HG03196 (cell line): ENCODE measurements around the gene BEX3.
"Not testable (repeated sequence)": the region's sequence is repeated elsewhere in the genome, so short reads cannot be mapped to it uniquely, and the experiment has no call there.

Experiments
- ATAC-seq: cut with Tn5 transposase; IDR thresholded peaks from one replicate; pipeline ENCODE4 v1.9.1; 2021; ENCODE audit not compliant: unreplicated experiment

BEX3 gene

DNA sequence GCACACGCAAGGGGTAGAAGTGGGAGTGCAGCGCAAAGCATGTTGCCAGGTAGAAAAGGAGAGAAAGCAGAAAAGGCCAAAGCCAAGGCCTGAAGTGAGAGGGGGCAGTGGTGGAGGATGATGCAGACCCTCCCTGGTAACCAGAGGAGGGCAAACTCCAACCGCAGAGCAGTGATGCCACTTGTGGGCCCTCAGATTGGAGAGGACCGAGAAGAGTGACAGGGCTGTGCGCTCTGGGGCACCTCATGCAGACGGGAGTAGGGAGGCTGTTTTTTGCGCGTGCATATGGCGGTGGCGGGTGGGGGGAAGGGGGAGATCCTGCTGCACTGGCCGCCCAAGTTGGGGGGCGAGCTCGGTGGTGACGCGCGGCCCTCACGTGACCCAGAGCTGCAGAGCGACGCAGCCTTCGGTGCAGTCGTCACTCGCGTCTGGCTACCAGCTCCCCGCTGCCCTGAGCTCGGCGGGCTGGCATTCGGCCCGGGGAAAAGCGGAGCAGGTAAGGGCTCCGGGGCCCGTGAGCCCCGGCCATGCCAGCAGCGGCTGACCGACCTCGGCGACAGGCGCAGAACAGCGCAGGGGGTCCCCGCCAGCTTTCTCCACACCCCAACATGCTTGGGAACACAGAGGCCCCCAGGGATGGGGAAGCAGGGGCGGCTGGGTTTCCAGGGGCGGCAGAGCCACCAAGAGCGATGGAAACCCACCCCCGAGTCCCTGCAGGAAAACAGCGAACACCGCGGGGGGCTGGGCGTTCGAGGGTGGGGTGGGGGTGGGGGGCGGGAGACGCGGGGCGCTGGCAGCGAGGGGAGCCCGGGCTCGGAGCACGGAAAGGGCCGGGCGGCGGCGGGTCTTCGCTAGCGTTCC, at the start of gene BEX3:
TSS of gene BEX3 (plus strand) at position 421 of the 861 bp plus-strand sequence. CDS start 984 bp downstream, outside the sequence.
- ATAC-seq, result no peak

DNA sequence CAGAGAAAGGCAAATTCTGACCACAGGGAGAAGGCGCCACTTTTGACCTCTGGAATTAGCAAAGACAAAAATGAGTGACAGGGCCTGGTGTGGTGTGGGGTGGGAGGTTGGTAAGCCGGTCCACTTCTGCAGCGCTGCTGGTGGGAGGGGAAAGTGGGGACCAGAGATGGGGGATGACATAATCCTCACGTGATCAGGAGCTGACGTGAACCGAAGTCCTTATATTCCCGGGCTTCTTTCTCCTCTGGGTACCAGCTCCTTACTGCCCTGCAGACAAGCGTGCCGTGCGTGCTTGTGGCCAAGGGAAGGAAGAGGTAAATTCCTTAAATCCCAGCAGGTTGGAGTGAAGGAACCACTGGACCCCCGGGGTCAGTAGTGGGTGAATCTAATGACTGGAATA, 46.3 kb upstream of the BEX3 start, which contains the start of gene TCEAL7:
TSS of gene TCEAL7 (plus strand) at position 249 of the 400 bp plus-strand sequence. CDS start 1,165 bp downstream, outside the sequence.
- ATAC-seq, result no peak

DNA sequence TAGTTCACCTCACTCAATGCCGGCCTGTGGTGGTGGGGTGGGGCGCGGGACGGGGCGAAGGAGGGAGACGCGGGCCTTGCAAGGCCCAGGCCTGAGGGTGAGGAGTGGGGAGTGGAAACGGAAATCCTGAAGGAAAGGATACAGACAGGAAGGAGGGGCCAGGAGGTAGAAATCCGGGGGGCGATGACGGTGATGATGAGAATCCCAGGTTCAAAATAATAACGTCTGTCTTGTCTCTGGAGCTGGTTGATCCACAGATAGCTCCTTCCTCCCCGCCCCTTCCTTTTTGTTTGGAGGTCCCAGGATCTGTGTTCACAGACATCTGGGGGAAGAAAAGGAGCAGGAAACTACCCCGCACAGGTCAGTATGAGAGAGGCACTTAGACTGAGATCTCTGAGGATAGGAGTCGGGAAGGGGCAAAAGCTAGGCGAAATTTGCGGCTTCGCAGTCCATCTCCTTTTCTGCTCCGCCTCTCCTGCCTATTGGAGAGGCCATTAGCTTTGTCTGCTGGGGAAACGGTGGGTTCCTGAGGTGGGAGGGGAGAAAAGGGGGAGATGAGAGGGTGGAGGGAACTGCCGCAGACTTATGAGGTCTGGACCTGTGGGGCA, 45.6 kb upstream of the BEX3 start:
- no peak for ATAC-seq

DNA sequence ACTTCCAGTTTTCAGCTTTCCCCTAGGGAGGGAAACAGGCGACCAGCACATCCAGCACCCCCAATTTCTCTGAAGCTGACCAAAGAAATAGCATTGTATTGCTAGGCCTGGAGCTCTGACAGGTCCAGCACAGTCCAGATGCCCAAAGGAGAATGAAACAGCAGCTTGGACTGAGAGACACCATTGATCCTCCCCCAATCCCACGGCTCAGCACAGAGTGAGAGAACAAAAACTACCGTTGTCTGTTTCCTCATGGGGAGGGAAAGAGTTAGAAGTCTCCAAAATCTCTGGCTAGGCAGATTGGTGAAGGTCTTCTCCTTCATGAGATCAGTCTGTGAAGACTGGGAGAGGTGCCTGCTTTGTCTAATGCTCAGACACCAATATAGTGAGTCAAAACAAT, 37.7 kb upstream of the BEX3 start:
- no peak for ATAC-seq

DNA sequence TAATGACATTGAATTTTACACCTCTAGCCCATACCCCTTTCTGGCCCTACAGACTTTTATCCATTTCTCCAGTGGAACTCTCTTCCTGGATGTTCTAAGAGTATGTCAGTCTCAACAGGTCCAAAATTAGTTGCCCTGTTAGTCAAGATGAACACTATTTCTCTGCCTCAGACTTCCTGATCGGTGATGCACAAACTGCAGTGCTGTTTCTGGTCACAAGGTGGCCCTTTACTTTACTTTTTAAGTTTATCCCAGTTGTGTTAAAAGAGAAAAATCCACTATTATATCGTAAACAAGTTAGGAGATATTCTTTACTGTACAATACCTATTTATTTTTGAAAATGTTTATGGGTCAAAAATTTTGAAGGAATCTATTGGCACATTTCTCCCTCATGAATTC, 33.2 kb upstream of the BEX3 start:
- no peak for ATAC-seq

DNA sequence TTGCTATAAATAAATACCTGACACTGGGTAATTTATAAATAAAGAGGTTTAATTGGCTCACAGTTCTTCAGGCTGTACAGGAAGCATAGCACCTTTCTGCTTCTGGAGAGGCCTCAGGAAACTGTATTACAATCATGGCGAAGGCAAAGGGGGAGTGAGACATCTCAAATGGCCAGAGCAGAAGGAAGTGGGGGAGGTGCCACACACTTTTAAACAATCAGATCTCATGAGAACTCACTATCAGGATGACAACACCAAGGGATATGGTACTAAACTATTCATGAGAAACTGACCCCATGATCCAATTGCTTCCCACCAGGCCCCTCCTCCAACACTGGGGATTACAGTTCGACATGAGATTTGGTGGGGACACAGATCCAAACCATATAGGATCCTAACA, 31.7 kb upstream of the BEX3 start:
- ATAC-seq, result no peak

DNA sequence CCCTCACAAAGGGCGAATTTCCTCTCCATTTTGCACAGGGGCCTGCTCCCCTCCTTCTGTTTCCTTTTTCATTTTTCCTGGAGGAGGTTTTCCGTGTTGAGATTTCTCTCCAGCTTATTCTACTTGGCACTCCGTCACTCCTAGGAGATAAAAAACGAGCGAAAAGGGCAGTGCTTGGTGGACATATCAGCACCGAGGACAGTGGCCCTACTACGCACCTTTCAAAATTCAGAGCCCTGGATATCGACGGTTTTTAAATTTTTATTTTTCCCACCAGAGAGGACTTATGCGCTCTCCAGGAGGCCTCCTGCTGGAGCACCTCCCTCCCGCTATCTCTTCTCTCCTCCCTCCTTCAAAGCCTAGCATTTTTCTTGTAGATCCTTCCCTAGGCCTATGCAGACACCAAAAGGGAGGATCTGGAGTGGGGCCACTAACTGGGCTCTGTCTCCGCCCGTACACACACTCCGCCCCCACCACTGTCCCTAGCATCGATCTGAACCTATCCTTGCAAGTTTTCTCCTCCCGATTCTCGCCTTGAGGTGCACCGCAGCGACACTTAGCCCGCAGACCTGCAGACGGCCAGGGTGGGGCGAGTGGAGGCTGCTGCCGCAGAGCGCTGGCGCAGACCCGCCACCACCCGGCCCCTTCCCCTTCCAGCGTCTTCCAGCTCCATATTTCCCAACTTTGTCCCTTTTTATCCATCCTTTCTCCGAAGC, 28.5 kb upstream of the BEX3 start:
- no peak for ATAC-seq

DNA sequence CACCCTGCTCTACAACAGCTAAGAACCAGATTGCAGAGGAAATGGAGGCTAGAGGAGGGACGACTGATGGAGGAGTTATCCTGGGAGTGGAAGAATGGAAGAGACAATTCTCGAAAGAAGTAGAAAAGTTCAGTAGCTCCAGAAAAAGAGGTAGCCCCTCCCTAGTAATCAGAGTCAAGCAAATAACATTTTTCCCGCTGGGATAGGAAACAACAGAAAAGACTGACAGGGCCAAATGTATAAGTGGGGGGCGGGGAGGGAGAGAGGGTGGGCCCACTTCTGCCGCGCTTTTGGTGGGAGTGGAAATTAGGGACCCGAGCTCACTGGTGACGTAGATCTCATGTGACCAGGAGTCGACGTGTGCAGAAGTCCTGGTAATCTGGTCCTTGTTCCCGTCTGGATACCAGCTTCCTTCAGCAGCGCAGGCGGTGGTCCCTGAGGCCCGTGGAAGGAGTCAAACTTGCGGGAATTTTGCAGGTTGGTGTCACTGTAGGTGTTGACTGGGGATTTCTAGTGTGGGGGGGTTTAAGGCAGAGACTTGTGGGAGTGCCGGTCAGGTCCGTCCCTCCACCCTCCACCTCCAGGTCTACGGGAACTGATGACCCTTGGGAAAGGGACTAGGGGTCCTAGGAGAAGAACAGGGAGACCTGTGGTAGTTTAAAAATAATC, 20.1 kb upstream of the BEX3 start, which contains the start of gene TCEAL9:
TSS of gene TCEAL9 (plus strand) at position 377 of the 669 bp plus-strand sequence. CDS start 1,179 bp downstream, outside the sequence.
- no peak for ATAC-seq

DNA sequence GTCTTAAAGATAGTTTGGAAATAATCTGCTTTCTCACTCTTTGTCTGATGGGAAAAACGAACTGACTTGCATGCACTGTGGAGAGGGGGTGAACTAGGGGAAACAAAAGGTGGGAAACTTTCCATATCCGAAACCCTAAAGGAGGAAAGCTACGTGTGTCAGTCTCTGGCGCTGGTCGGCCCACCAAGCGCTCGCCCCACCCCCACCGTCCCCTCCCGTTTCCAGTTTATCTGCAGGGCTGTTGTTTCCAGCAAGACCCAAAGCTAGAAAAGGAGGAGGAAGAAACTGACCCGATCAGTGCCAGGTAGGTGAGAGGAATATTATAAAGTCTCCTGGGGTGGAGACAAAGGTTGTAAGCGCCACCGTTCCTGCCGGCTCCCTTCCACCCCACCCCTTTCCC, 19.5 kb upstream of the BEX3 start:
- no peak for ATAC-seq

DNA sequence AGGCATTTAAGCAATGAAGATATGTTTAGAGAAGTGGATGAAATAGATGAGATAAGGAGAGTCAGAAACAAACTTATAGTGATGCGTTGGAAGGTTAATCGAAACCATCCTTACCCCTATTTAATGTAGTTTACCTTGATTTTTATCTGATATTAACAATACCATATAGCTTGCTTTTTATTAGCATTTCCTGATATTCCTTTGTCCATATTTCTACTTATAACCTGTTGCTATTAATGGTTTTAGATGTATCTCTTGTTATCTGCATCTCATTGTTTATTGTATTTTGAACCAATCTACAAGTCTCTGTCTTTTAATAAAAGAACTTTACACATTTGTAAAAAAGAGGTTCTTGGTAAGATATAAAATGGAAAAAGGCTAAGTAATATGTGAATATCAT, 18.5 kb upstream of the BEX3 start:
- no peak for ATAC-seq

DNA sequence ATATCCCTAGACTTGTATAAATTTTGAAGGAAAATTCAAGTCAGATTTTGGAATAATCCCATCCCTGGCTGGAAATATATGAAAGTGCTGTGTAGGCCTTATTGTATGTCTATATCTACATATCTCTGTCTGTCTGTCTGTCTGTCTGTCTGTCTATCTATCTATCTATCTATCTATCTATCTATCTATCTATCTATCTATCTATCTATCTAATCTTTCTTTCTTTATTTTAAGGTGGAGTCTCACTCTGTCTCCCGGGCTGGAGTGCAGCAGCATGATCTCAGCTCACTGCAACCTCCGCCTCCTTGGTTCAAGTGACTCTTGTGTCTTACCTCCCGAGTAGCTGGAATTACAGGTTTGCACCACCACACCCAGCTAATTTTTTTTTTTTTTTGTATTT, 16.7 kb upstream of the BEX3 start:
- not testable (repeated sequence) for ATAC-seq

DNA sequence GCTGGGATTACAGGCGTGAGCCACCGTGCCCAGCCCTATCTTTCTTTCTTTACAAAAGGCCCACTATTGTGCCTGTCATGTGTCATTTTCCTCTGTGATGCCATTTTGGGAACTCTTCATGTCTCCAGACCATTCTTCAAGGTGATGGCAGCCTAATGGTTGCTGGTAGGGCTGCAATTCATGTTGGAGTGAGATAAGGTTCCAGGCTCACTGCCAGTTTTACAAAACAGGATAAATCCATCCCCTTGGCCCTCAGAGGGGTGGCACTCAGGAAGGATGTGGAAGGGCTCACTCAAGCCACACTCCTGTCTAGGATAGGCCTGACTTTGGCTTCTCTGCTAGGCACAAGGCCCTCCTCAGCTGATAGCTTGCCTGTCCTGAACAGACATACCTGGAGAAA, 16.2 kb upstream of the BEX3 start:
- no peak for ATAC-seq

DNA sequence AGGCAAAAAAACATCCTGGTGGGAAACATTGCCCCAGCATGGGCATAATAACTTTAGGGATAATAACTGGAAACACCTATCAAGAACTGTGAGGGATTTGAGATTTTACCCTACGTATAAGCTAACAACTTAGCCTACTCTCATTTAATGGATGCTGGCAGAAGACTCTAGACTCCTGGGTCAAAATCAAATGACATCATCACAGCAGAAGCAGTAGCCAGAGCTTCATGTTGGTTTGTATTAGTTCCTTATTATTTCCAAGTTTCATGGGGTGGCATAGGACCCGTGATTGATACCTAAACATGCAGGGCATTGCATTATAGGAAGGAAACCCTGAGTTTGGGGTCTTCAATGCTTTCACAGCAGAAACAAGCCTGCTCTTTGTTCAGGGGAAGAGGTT, 15.4 kb upstream of the BEX3 start:
- no peak for ATAC-seq

DNA sequence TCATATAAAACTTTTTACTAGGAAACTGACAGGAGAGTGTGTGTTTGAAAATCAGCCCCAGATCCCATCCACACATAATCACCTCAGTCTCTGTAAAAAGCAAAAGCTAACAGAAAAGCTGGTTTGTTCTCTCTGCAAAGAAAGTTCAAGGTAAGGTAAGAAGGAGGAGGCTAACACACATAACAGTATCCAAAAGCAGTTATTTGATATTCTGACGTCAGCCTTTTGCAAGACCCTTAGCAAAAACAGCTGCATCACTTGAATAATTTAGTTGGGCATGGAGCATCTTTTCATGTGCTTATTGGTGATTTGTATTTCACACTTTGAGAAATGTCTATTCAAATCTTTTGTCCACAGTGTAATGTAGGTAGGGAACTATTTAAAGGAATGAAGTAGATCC, 14.5 kb upstream of the BEX3 start:
- ATAC-seq, result no peak

DNA sequence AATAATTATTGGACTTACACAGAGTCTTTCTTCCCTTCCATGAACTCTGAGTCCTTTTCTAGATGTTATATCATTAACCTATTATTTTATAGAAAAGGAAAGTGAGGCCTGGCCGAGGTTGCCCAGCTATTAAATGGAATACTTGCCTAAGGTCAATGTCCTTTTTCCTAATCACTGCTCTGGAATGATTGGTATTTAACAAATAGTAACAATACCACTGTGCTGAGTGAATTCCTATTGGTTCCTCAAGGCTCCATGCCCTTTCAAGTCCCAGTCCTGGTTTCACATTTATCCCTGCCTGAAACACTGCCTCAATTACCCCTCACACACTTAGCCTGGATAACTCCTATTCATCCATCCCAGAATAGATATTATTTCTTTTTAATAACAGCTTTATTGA, 13.9 kb upstream of the BEX3 start:
- no peak for ATAC-seq

DNA sequence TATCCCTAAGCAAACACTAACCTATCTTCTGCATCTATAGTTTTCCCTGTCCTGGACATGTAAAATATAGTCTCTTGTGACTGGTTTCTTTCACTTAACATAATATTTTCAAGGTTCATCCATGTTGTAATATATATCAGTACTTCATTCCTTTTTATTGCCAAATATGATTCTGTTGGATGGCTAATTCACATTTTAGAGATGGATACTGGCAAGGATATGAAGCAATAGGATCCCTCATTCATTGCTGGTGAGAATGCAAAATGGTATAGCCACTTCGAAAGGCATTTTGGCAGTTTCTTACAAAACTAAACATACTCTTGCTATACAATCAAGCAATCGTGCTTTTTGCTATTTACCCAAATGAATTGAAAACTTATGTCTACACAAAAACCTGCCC, 13.3 kb upstream of the BEX3 start:
- ATAC-seq, result no peak

DNA sequence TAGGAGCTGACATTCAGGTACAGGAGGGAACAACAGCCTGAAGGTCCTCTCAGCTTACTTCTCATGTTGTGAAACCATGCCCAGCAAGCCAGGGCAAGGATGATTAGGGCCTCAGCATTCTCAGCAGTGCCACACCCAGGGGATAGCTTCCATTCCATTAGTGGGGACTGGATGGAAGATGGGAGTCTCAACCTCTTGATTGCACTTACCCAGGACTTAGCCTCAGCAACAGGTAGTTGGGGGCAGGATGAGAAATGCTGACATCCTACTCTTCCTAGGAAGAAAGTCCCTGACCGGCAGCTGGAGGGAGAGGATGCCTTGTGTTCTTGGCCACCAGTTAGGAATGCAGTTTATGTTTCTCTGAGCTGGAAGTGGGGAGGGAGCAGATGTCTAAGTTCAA, 8.8 kb upstream of the BEX3 start:
- no peak for ATAC-seq

DNA sequence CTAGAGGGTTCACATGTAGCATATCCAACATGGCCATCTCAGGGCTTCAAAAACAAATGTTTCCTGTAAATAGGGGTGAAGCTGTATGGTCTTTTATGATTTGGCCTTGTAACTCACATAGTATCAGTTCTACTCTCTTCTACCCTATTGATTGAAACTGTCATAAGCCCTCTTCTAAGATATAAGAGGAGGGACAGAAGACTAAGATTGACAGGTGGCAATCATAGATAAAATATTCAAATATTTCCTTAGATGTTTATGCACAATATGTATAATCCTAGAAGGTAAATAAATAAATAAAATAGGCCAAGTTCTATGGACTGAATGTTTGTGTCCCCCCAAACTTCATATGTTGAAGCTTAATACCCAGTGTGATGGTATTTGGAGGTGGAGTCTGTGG, 6.9 kb upstream of the BEX3 start:
- no peak for ATAC-seq

DNA sequence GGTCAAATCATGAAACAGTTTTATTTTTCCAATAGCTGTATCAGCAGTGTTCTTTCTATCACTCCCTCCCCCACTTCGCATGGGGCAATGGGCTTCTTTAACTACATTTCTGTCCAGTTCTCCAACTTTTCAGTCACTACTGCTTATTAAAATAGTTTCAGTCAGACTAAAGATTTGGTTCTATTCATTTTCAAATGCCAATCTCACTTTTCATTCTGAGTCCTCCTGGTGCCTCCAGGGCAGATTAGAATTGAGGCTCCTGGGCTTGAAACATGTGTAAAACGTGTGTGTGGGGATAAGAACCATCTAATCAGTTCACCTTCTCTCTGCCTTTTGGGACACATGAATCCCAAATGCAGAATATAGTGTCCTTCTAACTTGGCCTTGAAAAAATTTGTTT, 3.5 kb upstream of the BEX3 start:
- ATAC-seq, result no peak

DNA sequence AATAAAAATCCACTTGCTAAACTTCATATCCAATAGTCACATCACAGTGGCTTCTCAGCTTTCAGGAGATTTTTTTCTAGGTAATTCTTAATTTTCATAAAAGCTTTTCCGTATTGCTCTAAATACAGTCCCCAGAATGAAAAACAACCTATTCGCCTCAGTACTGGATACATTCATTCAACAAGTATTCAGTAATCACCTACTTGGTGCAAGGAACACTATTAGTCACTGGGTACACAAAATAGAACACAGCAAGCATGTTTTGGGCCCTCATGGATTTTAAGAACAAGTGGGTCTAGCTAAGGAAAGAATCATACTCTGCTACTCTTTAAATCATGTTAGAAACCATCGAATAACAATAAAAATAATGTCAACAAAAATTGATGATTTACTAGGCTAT, 2.8 kb upstream of the BEX3 start:
- ATAC-seq, result no peak

DNA sequence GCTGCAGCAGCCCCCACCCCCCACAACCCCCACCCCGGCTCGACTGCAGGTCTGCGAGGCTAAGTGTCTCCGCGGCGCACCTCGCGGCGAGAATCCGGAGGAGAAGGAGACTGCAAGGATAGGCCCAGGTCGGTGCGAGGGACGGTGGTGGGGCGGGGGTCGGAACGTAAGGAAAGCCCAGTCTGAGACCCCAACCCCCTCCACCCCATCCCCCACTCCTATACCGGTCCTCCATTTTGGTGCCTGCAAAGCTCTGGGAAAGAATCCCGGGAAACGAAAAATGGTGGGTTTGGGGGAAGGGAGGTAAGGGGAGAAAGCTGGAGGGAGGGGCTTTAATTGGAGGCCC, 614 bp downstream of the BEX3 start:
- no peak for ATAC-seq
